T-cell (primary cell): Measurements from ENCODE around the gene AHRR. TPM values are rescaled to one million over a fixed set of nuclear protein-coding genes. Genes with fewer than 3 reads are reported as not detected.
"Not testable (repeated sequence)": the region's sequence is repeated elsewhere in the genome, so short reads cannot be mapped to it uniquely, and the experiment has no call there.

ENCODE experiments used
- ATAC-seq, 4 experiments: fragments of 200-7000 bp in 3 of 4; fragments of 150-1000 bp in 1 of 4; cut with Tn5 transposase; replicated peaks in 1 of 4; 1 replicate in 3 of 4; 2 replicates in 1 of 4; pipeline ENCODE4 v1.10.0; 2021; ENCODE audit warnings: moderate library complexity in 3 of 4, mild to moderate bottlenecking in 2 of 4, moderate number of reproducible peaks in 1 of 4
- CTCF ChIA-PET, 2 donors: fragments of 300-600 bp; sonication (Branson Sonifier 250); formaldehyde crosslinking; loops; one replicate each; lab custom pipeline; 2022; ENCODE audit warnings: antibody characterized with exemption in 2 of 2; lab: Charles Lee
- POLR2A ChIA-PET, 2 donors: fragments of 300-600 bp; sonication (Branson Sonifier 250); formaldehyde crosslinking; loops; one replicate each; lab custom pipeline; 2022; ENCODE audit warnings: antibody characterized with exemption in 2 of 2; lab: Charles Lee
- DNase-seq, 35 experiments: peaks; one replicate each; pipeline versions ENCODE4 v3.0.0 to v3.0.0-alpha.2; 2013 to 2023
- H3K27ac ChIP-seq: one replicate; pipeline ENCODE4 v1.5.1; 2013; ENCODE audit warnings: low read length
- H3K27me3 ChIP-seq, 2 experiments: replicated peaks in 1 of 2; 1 replicate in 1 of 2; 2 replicates in 1 of 2; pipeline versions ENCODE4 v1.6.1 to v1.7.0; 2013; ENCODE audit warnings: low read length in 1 of 2, mixed read lengths in 1 of 2; ENCODE audit not compliant: control insufficient read depth in 2 of 2, insufficient read depth in 2 of 2; ENCODE audit errors: extremely low read depth in 1 of 2
- H3K36me3 ChIP-seq, 2 donors: 1 replicate in 1 of 2; 2 replicates in 1 of 2; pipeline versions ENCODE4 v1.6.1 to v1.7.0; 2013; ENCODE audit warnings: low read length in 1 of 2; ENCODE audit not compliant: control insufficient read depth in 2 of 2, insufficient read depth in 1 of 2; ENCODE audit errors: extremely low read depth in 1 of 2
- H3K4me1 ChIP-seq, 2 experiments: 1 replicate in 1 of 2; 2 replicates in 1 of 2; pipeline versions ENCODE4 v1.6.1 to v1.7.0; 2013; ENCODE audit warnings: low read length in 2 of 2, mixed read lengths in 1 of 2; ENCODE audit not compliant: insufficient read depth in 2 of 2, control insufficient read depth in 1 of 2; ENCODE audit errors: extremely low read depth in 1 of 2
- H3K4me3 ChIP-seq, 2 donors: 1 replicate in 1 of 2; 2 replicates in 1 of 2; pipeline versions ENCODE4 v1.5.1 to v1.7.0; 2013; ENCODE audit warnings: mild to moderate bottlenecking in 2 of 2, low read length in 1 of 2, moderate library complexity in 1 of 2; ENCODE audit not compliant: control insufficient read depth in 1 of 2; ENCODE audit errors: extremely low read depth in 1 of 2
- H3K9me3 ChIP-seq: 2 replicates; pipeline ENCODE4 v1.7.0; 2013
- H3K27ac Mint-ChIP-seq, 2 donors: one replicate each; pipeline ENCODE4 v1.8.0; 2020 to 2021; ENCODE audit warnings: mild to moderate bottlenecking in 2 of 2, mixed read lengths in 2 of 2
- H3K27me3 Mint-ChIP-seq, 2 donors: one replicate each; pipeline ENCODE4 v1.8.0; 2021 to 2022; ENCODE audit warnings: mixed read lengths in 2 of 2
- H3K36me3 Mint-ChIP-seq: one replicate; pipeline ENCODE4 v1.8.0; 2021; ENCODE audit warnings: mixed read lengths
- H3K4me1 Mint-ChIP-seq, 3 donors: one replicate each; pipeline ENCODE4 v1.8.0; 2020 to 2022; ENCODE audit warnings: mixed read lengths in 3 of 3, mild to moderate bottlenecking in 1 of 3
- H3K4me3 Mint-ChIP-seq, 3 donors: one replicate each; pipeline ENCODE4 v1.8.0; 2020 to 2022; ENCODE audit warnings: mild to moderate bottlenecking in 3 of 3, mixed read lengths in 3 of 3, moderate library complexity in 3 of 3
- H3K9me3 Mint-ChIP-seq, 3 donors: one replicate each; pipeline ENCODE4 v1.8.0; 2020 to 2022; ENCODE audit warnings: mixed read lengths in 3 of 3
- WGBS: methylation state at CpG from one replicate; pipeline ENCODE4 v1.1.5; 2013; ENCODE audit warnings: missing lambda C conversion rate; ENCODE audit not compliant: insufficient coverage; 5-methylcytosine and 5-hydroxymethylcytosine counted together
- total RNA-seq, 35 experiments: library from RNA in 6 of 35; stranded (reverse) in 6 of 35; fragments of 120-200 nt in 1 of 35; gene quantifications; one replicate each; pipeline versions ENCODE4 v1.2.1 to v1.2.4 and lab custom pipeline; 2013 to 2026

Gene AHRR
- total RNA-seq, 5 donors from 2014 or later (not counting 1 experiment from before 2014, with no cell fraction given): 0.55 to 13.5 (median 3.4) TPM

DNA sequence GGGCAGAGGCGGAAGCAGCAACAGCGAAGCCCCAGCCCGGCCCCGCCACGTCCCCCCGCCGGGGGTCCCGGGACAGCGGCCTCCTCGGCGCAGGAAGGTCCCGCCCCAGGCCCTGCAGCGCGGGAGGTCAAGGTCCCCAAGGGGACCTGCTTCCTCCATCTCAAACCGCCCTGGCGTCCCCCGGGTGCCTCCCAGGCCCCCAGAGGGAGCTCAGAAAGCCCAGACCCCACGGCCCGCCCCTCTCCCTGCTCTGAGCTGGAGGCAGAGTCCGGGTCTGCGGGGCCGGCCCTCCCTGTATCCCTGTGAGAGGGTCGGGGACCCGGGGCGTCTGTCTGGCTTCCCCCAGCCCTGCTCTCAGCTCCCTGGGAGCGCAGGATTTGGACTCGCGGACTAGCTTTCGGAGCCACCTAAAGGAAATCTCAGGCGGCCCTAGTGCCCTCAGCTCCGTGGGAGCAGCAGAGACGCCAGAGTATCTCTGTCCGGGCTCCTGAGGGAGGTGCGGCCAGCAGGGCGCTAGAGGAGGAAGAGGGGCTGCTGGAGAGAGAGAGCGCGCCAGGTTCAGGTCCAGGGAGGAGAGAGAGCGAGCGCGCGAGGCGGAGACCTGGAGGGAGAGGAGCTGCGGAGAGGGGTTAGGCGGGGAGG lies 152.2 kb downstream of the AHRR start:
- H3K4me1 ChIP-seq: peaks cover 8 to 36% of the 10 kb centered on the region in 2 experiments
- ChIA-PET POLR2A (interaction anchor here (0.6 to 0.7 kb wide), 3 partner anchors 8 to 445 kb away, joined by 5 to 6 read pairs (median 5); no protein-coding TSS in a partner anchor), CTCF (no interaction called here)
- Mint-ChIP-seq H3K4me1 (peaks cover 24 to 26% (median 25%) of the 10 kb centered on the region in 3 donors), H3K4me3 (peak overlapping the region; percentile 79 to 93 (median 84)), H3K36me3 (no peaks in the 10 kb centered on the region), H3K27me3 (peaks cover 0 to 15% of the 10 kb centered on the region in 2 donors), H3K9me3 (no peaks in the 10 kb centered on the region), H3K27ac (no peak overlapping the region)
- H3K36me3 ChIP-seq: peaks cover 3 to 10% of the 10 kb centered on the region in 2 donors
- H3K27me3 ChIP-seq: peaks cover 2 to 51% of the 10 kb centered on the region in 2 experiments
- no peaks in the 10 kb centered on the region for H3K9me3 ChIP-seq
- ATAC-seq (peak; percentile 4 to 10 (median 4)), DNase-seq (peak in 12 of 35 experiments; percentile 9 to 48 (median 20))
- peak overlapping the region; percentile 74 to 88 for H3K4me3 ChIP-seq
- no peak overlapping the region for H3K27ac ChIP-seq
- under 1% methylated on average over 41 of the region's 44 CpGs for WGBS

DNA sequence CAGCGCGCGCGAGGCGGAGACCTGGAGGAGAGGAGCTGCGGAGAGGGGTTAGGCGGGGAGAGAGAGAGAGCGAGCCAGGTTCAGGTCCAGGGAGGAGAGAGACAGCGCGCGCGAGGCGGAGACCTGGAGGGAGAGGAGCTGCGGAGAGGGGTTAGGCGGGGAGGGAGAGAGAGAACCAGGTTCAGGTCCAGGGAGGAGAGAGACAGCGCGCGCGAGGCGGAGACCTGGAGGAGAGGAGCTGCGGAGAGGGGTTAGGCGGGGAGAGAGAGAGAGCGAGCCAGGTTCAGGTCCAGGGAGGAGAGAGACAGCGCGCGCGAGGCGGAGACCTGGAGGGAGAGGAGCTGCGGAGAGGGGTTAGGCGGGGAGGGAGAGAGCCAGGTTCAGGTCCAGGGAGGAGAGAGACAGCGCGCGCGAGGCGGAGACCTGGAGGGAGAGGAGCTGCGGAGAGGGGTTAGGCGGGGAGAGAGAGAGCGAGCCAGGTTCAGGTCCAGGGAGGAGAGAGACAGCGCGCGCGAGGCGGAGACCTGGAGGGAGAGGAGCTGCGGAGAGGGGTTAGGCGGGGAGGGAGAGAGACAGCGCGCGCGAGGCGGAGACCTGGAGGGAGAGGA lies 152.8 kb downstream of the AHRR start:
- CTCF ChIA-PET, DNase-seq, H3K27ac Mint-ChIP-seq, ATAC-seq, H3K36me3 Mint-ChIP-seq, H3K27ac ChIP-seq, H3K9me3 Mint-ChIP-seq, H3K36me3 ChIP-seq, H3K9me3 ChIP-seq: not testable (repeated sequence)
- peaks cover 8 to 36% of the 10 kb centered on the region in 2 experiments for H3K4me1 ChIP-seq
- Mint-ChIP-seq H3K4me3 (peak overlapping the region; percentile 64 to 93 (median 84)), H3K4me1 (peaks cover 24 to 25% (median 25%) of the 10 kb centered on the region in 3 donors), H3K27me3 (peaks cover 0 to 15% of the 10 kb centered on the region in 2 donors)
- WGBS: 2% methylated on average over 22 of the region's 50 CpGs
- H3K27me3 ChIP-seq: peaks cover 2 to 57% of the 10 kb centered on the region in 2 experiments
- H3K4me3 ChIP-seq: peak overlapping the region; percentile 74 to 88
- POLR2A ChIA-PET: interaction anchor here (0.6 to 0.7 kb wide), 3 partner anchors 9 to 445 kb away, joined by 5 to 6 read pairs (median 5); no protein-coding TSS in a partner anchor

DNA sequence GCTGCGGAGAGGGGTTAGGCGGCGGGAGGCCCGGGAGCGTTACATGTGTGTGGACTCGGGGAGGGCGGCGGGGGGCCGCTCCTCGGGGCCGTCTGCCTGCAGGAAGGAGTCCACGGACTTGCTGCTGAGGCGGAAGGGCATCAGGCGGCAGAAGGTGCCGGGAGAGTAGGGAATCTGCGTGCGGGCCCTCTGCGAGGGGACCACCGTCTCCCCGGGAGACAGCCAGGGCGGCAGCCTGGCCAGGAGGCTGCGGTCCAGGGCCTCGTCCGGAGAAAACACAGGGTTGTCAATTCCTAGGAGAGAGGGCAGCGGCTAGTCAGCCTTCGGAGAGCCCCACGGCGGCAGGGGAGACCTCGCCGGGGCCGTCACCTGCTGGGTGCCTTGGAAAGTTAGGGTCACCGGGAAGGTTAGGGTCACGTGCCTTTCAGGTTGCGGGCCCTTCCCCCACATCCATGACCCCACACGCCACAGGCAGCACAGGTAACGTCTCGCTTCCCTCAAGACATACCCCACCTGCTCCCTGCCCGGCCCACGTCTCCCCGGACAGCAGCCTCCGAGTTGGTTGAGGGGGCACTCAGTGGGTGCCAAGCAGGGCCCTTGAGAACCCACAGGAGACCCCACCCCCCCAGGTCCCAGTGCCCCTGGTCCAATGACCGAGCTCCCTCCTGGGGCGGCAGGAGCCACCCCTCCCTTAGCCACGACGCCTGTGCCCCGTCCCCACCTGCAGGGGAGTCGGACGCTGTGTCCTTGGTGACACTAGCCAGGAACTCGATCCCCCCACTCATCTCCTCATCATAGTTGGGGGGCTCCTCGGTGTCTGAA lies 153.5 kb downstream of the AHRR start:
- DNase-seq: peak in 4 of 35 experiments; percentile 2 to 33 (median 17)
- 11% methylated on average over 37 of the region's 50 CpGs for WGBS
- H3K27me3 ChIP-seq: peaks cover 2 to 64% of the 10 kb centered on the region in 2 experiments
- H3K36me3 Mint-ChIP-seq: no peaks in the 10 kb centered on the region
- H3K36me3 ChIP-seq: peaks cover 2 to 9% of the 10 kb centered on the region in 2 donors
- H3K27ac ChIP-seq: no peak overlapping the region
- peaks cover 0 to 17% of the 10 kb centered on the region in 2 donors for H3K27me3 Mint-ChIP-seq
- ATAC-seq: no peak
- no peak overlapping the region for H3K27ac Mint-ChIP-seq
- no peaks in the 10 kb centered on the region for H3K9me3 Mint-ChIP-seq
- CTCF ChIA-PET: no interaction called here
- POLR2A ChIA-PET: no interaction called here
- peak overlapping the region; percentile 64 to 93 (median 73) for H3K4me3 Mint-ChIP-seq
- peak overlapping the region; percentile 14 to 46 for H3K4me3 ChIP-seq
- peaks cover 21 to 23% (median 22%) of the 10 kb centered on the region in 3 donors for H3K4me1 Mint-ChIP-seq
- H3K4me1 ChIP-seq: peaks cover 8 to 36% of the 10 kb centered on the region in 2 experiments
- no peaks in the 10 kb centered on the region for H3K9me3 ChIP-seq

DNA sequence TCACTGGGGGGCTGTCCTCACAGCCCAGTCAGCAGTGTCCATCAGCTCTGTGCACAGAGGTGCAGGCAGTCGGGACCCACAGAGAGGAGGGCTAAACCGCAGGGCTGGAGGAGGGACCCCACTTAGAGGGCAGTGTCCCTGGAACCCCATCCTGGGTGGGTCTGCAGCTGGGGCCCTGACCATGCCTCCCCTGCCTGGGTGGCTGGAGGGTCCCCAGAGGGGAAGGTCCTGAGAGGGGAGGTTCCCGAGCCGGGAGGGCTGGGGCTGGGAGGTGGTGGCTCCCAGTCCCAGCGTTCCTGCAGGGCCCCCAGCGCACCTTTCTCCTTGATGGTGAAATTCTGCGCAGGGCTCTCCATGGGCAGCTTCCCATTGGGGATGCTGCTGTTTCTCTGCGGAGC lies 154.2 kb downstream of the AHRR start:
- peaks cover 0 to 20% of the 10 kb centered on the region in 2 donors for H3K27me3 Mint-ChIP-seq
- Histone ChIP-seq H3K4me1 (peaks cover 8 to 36% of the 10 kb centered on the region in 2 experiments), H3K4me3 (no peak overlapping the region), H3K27ac (no peak overlapping the region), H3K36me3 (peaks cover 0 to 6% of the 10 kb centered on the region in 2 donors), H3K9me3 (no peaks in the 10 kb centered on the region), H3K27me3 (peaks cover 2 to 71% of the 10 kb centered on the region in 2 experiments)
- H3K36me3 Mint-ChIP-seq: no peaks in the 10 kb centered on the region
- peaks cover 16 to 20% (median 16%) of the 10 kb centered on the region in 3 donors for H3K4me1 Mint-ChIP-seq
- ATAC-seq (no peak), DNase-seq (peak in 1 of 35 experiments; percentile 2)
- CTCF ChIA-PET: no interaction called here
- 47% methylated on average over 8 of the region's 8 CpGs for WGBS
- POLR2A ChIA-PET: no interaction called here
- H3K27ac Mint-ChIP-seq: no peak overlapping the region
- peak overlapping the region in 2 of 3 donors; percentile 31 to 93 for H3K4me3 Mint-ChIP-seq
- H3K9me3 Mint-ChIP-seq: no peaks in the 10 kb centered on the region

DNA sequence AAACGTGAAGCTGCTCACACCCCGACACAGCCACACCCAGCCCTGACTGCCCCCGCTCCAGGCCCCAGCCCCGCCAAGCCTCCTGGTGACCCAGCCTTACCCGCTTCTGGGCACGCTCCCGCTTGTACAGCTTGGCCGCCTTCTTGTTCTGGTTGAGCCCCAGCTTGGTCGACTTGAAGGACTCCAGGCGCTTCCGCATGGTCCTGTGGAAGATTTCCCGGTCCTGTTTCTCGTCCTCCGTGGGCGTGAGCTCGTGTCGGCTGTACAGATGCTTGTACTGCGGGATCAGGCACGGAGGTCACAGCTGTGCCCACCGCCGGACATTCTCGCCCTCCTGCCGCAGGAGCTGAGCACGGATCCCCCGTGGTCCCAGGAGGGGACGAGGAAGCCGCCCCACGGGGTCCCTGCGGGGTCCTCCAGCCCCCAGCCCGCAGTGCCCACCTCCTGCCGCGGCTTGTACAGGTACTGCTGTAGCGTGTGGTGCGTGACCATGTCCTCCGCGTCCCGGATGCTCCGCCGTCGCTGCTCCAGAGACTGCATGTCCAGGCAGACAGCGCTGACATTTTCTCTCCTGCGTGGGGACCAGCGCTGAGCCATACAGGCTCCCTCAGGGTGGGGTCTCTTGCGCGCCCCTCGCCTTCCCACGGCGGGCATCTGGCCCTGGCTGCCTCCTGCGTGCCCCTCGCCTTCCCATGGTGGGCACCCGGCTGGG lies 154.7 kb downstream of the AHRR start:
- H3K27me3 Mint-ChIP-seq: peaks cover 0 to 22% of the 10 kb centered on the region in 2 donors
- POLR2A ChIA-PET: no interaction called here
- Histone ChIP-seq H3K27me3 (peaks cover 2 to 76% of the 10 kb centered on the region in 2 experiments), H3K9me3 (no peaks in the 10 kb centered on the region), H3K4me1 (peaks cover 4 to 31% of the 10 kb centered on the region in 2 experiments), H3K27ac (no peak overlapping the region), H3K4me3 (no peak overlapping the region), H3K36me3 (peaks cover 0 to 2% of the 10 kb centered on the region in 2 donors)
- H3K9me3 Mint-ChIP-seq: no peaks in the 10 kb centered on the region
- 82% methylated on average over 51 of the region's 51 CpGs for WGBS
- CTCF ChIA-PET: no interaction called here
- peak overlapping the region in 1 of 3 donors; percentile 49 for H3K4me3 Mint-ChIP-seq
- ATAC-seq: no peak
- peak in 1 of 35 experiments; percentile 2 for DNase-seq
- no peak overlapping the region for H3K27ac Mint-ChIP-seq
- peaks cover 11 to 14% (median 12%) of the 10 kb centered on the region in 3 donors for H3K4me1 Mint-ChIP-seq
- no peaks in the 10 kb centered on the region for H3K36me3 Mint-ChIP-seq
